GM12873 (cell line): Measurements from ENCODE around the gene GORASP2.

Source experiments
- TF ChIP-seq, protein P1 (sequence below): IDR thresholded peaks from 2 replicates; pipeline ENCODE4 v1.5.1; 2012; ENCODE audit warnings: low read depth, mild to moderate bottlenecking, moderate library complexity, low read length, control low read depth; ENCODE audit not compliant: insufficient read depth; ENCODE audit errors: missing control alignments

GORASP2 gene

DNA sequence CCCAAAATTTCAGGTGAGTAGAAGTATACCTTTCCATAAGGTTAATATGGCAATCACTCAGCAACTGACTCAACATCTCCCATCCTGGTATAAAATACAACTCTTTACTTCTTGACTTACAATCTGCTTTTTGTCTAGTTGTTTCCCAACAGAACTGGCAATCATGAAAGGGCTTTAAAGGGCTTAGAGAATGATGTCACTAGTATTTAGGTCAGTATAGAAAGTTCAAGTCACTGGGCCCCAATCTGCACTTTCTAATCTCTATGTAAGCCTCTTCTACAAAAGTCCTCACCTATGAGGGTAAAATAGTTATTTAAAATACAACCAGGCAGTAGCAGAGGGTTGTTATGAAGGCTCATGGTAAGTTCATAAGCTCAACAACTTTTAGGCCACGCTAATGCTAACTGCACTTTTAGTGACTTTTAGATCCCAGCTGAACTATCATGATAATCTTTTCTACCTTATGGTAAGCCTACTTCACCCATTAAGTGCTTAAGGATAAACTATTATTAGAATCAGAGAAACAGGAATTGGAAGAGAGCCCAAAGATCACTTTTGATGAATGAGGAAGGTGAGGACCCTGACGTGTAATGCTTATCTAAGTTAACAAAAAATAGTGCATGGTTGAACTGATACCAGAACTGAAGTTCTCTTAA, 79.6 kb downstream of the GORASP2 start:
- TF ChIP-seq, protein P1, sequence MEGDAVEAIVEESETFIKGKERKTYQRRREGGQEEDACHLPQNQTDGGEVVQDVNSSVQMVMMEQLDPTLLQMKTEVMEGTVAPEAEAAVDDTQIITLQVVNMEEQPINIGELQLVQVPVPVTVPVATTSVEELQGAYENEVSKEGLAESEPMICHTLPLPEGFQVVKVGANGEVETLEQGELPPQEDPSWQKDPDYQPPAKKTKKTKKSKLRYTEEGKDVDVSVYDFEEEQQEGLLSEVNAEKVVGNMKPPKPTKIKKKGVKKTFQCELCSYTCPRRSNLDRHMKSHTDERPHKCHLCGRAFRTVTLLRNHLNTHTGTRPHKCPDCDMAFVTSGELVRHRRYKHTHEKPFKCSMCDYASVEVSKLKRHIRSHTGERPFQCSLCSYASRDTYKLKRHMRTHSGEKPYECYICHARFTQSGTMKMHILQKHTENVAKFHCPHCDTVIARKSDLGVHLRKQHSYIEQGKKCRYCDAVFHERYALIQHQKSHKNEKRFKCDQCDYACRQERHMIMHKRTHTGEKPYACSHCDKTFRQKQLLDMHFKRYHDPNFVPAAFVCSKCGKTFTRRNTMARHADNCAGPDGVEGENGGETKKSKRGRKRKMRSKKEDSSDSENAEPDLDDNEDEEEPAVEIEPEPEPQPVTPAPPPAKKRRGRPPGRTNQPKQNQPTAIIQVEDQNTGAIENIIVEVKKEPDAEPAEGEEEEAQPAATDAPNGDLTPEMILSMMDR = no peak

DNA sequence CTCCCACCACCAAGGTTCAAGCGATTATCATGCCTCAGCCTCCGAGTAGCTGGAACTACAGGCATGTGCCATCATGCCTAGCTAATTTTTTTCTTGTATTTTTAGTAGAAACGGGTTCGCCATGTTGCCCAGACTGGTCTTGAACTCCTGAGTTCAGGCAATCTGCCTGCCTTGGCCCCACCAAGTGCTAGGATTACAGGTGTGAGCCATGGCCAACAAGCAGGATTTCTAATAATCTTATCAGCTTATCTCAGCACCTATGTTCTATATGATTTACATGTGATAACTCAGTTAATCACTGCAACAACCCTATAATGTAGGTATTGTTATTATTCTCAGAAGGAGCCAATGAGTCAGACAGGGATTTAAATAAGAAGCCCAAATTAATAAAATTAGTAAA, 80.3 kb downstream of the GORASP2 start:
- TF ChIP-seq, protein P1 = no peak

DNA sequence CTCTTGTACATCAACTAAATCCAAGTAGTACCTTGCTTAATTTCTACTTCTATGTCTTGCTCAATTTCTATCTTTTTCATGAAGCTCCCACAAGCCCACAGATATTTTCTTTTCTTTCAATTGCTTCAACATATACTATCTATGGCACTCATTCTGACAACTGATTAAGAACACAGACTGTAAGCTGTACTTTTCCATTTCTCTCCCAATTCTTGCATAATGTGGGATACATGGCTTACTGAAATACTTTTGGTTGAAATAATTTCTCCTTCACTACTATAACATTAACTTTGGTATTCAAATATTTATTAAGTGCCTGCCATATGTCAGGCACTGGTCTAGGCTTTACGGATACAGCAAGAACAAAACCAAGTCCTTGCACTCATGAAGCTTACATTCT, 84.8 kb downstream of the GORASP2 start:
- TF ChIP-seq, protein P1 = no peak

DNA sequence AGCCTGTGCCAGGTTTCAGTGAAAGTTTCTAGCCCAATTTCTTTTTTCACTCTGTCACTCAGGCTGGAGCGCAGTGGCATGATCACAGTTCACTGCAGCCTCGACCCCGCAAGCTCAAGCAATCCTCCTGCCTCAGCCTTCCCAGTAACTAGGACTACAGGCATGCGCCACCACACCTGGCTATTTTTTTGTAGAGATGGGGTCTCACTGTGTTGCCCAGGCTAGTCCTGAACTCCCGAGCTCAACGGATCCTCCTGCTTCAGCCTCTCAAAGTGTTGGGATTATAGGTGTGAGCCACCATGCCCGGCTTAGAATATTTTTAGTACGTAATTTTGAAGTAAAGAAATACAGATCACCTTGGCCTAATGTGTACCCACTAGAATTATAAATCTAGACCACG, 87.1 kb downstream of the GORASP2 start:
- TF ChIP-seq, protein P1 = no peak
